D721Med (cell line): ENCODE measurements around the gene CDH23.

ENCODE experiments used
- DNase-seq: peaks from one replicate; pipeline ENCODE4 v3.0.0; 2011; ENCODE audit warnings: low spot score; ENCODE audit not compliant: insufficient read length
- FAIRE-seq: peaks from 2 replicates; lab custom pipeline; 2011; peaks lifted over from hg19 to GRCh38; lab: Jason Lieb, UNC
- TF ChIP-seq, protein P1 (sequence below): IDR thresholded peaks from 2 replicates; pipeline ENCODE4 v1.5.1; 2012; ENCODE audit warnings: mild to moderate bottlenecking, control low read depth; ENCODE audit not compliant: insufficient read depth; ENCODE audit errors: missing control alignments

CDH23 gene

DNA sequence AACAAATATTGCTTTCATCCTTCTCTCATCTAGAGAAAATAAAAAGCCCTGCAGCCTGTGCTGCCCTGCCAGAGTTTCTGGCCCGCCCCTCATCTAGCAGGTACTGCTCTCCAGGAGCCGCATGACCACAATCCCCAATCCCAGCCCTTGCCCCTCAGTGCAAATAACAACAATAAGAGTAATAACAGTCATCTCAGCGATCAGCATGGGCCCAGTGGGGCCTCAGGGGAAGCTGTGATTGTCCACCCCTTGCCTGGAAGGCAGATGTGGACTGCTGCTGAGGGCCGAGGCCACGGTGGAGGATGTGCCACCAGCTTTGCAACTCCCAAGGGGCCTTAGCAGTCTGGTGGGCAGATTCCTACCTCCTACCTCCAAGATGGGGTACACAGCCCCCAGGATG is 106.1 kb downstream of the CDH23 start:
- DNase-seq (no peak), FAIRE-seq (no peak)
- TF ChIP-seq, protein P1, sequence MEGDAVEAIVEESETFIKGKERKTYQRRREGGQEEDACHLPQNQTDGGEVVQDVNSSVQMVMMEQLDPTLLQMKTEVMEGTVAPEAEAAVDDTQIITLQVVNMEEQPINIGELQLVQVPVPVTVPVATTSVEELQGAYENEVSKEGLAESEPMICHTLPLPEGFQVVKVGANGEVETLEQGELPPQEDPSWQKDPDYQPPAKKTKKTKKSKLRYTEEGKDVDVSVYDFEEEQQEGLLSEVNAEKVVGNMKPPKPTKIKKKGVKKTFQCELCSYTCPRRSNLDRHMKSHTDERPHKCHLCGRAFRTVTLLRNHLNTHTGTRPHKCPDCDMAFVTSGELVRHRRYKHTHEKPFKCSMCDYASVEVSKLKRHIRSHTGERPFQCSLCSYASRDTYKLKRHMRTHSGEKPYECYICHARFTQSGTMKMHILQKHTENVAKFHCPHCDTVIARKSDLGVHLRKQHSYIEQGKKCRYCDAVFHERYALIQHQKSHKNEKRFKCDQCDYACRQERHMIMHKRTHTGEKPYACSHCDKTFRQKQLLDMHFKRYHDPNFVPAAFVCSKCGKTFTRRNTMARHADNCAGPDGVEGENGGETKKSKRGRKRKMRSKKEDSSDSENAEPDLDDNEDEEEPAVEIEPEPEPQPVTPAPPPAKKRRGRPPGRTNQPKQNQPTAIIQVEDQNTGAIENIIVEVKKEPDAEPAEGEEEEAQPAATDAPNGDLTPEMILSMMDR: no peak

DNA sequence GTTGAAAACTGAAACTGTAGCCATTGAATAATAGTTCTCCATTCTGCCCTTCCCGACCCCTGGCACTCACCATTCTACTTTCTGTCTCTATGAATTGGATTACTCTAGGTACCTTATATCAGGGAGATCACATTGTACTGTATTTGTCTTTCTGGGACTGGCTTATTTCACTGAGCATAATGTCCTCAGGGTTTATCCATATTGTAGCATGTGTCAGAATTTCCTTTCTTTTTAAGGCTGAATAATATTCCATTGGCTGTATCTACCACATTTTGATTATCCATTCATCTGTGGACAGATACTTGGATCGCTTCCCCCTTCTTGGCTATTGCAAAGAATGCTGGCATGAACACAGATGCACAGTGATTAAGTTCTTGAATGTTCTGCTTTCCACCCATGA is 107.4 kb downstream of the CDH23 start:
- TF ChIP-seq, protein P1: no peak
- FAIRE-seq: no peak
- DNase-seq: no peak

DNA sequence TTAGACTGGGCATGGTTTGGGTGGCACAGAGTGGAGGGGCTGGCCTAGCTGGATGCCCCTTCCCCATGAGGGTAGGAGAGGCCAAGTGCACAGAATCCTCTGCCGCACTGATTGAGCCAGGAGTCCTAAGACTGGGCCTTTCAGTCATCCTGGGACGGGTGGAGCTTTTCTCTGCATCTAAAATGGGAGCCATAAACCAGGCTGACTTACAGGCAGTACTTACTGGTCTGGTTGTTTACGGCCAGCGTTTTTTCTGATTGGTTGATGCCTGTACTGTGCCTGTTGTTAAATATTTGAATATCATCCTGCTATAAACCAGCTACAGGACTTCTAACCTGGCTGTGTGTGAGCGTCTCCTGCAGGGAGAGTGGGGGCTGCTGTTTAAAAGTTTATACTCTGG is 107.8 kb downstream of the CDH23 start:
- TF ChIP-seq, protein P1: no peak
- FAIRE-seq: no peak
- no peak for DNase-seq

DNA sequence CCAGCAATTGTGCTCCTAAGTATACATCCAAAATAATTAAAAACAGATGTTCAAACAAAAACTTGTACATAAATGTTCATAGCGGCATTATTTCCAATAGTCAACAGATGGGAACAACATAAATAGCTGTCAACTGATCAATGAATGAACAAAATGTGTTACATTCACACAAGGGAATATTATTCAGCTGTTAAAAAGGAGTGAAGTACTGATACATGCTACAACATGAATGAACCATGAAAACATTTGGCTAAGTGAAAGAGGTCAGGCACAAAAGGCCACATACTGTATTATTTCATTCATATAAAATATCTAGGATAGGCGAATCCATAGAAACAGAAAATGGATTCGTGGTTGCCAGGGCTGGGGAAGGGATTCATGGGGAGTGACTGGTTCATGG is 109.1 kb downstream of the CDH23 start:
- FAIRE-seq (no peak), DNase-seq (no peak)
- TF ChIP-seq, protein P1: no peak

DNA sequence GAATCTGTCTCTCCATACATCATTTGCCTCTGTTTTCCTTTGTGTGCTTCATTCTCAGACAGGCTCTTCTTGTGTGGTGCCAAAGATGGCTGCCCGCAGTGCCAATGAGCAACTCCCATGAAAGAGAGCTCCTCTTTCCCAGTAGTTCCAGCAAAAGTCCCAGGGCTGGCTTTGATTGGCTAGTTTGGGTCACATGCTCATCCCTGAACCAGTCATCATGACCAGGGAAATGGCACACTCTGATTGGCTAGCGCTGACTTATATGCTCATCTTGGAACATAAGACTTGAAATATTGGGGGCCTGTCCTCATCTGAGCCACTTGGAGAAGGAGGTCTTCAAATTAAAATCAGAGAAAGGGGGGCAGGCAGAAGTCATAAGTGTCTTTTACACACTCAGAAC is 112.7 kb downstream of the CDH23 start:
- no peak for DNase-seq
- TF ChIP-seq, protein P1: no peak
- no peak for FAIRE-seq

DNA sequence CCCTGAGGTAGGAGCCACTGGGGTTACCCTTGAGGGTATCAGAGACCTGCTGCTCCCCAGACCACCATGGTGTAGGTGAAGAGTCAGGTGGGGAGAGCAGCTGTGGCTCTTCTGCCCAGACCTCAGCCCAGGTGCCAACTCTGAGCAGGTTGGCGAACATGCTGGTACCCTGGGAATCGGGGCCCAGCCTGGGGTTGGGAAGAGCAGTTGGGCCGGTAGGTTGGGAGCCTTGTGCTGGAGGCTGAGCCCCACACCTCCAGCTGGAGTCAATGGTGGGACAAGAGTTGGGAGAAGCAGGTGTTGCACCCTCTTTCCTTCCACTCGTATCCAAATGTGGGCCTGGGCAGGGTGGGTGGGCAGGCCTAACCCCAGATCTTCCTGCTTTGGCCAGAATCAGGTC is 114.5 kb downstream of the CDH23 start:
- TF ChIP-seq, protein P1: no peak
- no peak for DNase-seq
- FAIRE-seq: no peak

DNA sequence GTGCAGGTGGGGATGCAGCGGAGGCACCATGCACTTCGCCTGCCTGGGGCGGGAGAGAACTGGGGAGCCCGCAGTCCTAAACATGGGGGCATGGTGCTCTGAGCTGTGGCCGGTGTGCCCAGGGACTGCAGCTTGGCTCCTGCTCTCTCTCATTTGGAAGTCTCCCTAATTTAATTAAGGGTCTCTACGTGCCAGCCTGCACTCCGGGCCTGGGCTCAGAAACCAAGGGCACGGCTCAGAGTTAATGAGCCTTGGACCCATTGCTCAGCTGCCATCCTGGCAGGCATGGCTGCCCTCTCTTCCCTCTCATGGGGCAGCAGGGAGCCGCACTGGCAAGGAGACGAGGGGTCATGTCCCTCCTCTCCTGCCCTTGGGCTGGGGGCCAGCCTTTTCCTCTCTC is 115.6 kb downstream of the CDH23 start:
- DNase-seq (no peak), FAIRE-seq (no peak)
- TF ChIP-seq, protein P1: no peak
